Thyroid gland (tissue), 4 donors: ENCODE measurements around the gene SLC5A6. TPM values are rescaled to one million over a fixed set of nuclear protein-coding genes. Genes with fewer than 3 reads are reported as not detected.
A peak's percentile ranks its signal among the peaks of the same experiment; 100 is the strongest.

Experiments
- DNase-seq, 2 donors: peaks; one replicate each; pipeline ENCODE4 v3.0.0-alpha.2; 2019
- H3K27ac ChIP-seq, 3 donors: fragments of 200-600 bp; sonication (generic); 1 replicate in 2 of 3; 2 replicates in 1 of 3; pipeline ENCODE4 v1.5.1; 2016 to 2019; ENCODE audit warnings: mild to moderate bottlenecking in 1 of 3, moderate library complexity in 1 of 3
- H3K27me3 ChIP-seq: fragments of 200-600 bp; sonication (generic); one replicate; pipeline ENCODE4 v1.5.1; 2019
- H3K36me3 ChIP-seq, 2 donors: fragments of 200-600 bp; sonication (generic); one replicate each; pipeline ENCODE4 v1.5.1; 2016 to 2019
- H3K4me1 ChIP-seq, 2 donors: fragments of 200-600 bp; sonication (generic); one replicate each; pipeline ENCODE4 v1.5.1; 2017 to 2019
- H3K4me3 ChIP-seq, 3 donors: fragments of 200-600 bp; sonication (generic); replicated peaks in 1 of 3; 1 replicate in 2 of 3; 2 replicates in 1 of 3; pipeline ENCODE4 v1.5.1; 2016; ENCODE audit warnings: mild to moderate bottlenecking in 1 of 3
- H3K9me3 ChIP-seq: fragments of 200-600 bp; sonication (generic); one replicate; pipeline ENCODE4 v1.5.1; 2017
- CTCF ChIP-seq, 6 experiments: fragments of 200-600 bp in 3 of 6; fragments of 450-650 bp in 3 of 6; sonication (generic) in 3 of 6; IDR thresholded peaks; one replicate each; pipeline ENCODE4 v1.5.1; 2016 to 2019; ENCODE audit warnings: antibody characterized with exemption in 6 of 6, mild to moderate bottlenecking in 2 of 6, inconsistent platforms in 1 of 6, moderate library complexity in 1 of 6
- POLR2A ChIP-seq, 2 donors: fragments of 450-650 bp; IDR thresholded peaks; one replicate each; pipeline ENCODE4 v1.6.1; 2017; ENCODE audit warnings: antibody characterized with exemption in 2 of 2, mild to moderate bottlenecking in 2 of 2, moderate library complexity in 1 of 2
- WGBS, 2 donors: methylation state at CpG; one replicate each; pipeline ENCODE4 v1.1.5; 2017; 5-methylcytosine and 5-hydroxymethylcytosine counted together
- intact Hi-C: fragments of 100-400 bp; cut with DNase I; formaldehyde crosslinking; loops from one replicate; pipeline ENCODE4 v1.15.1; 2023
- total RNA-seq, 4 donors: library from RNA; depleted of rRNA; stranded (reverse); fragments of >200 nt; gene quantifications; one replicate each; pipeline ENCODE4 v1.2.3, GENCODE V29; 2016

The SLC5A6 gene
- total RNA-seq, 4 donors from 2014 or later, result 10.9 to 34.0 (median 22.0) TPM

DNA sequence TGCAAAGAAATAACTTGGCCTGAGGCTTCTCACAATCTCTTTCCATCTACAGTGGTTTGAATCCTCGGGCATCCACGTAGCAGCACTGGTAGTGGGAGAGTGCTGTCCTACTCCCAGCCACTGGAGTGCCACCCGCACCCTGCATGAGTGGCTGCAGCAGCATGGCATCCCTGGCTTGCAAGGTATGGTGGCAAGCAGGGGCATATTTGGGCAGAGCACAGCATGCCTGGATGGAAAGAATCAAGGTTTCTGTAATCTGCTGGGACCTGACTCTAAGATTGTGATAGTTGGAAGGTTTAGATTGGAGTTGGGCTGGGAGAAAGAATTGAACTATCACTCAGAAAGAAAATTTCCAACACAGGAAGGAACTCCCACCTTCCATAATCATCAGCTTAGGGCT, 9.1 kb upstream of the SLC5A6 start:
- Histone ChIP-seq H3K36me3 (peaks cover 24 to 35% of the 10 kb centered on the region in 2 donors), H3K27ac (no peak overlapping the region), H3K27me3 (no peaks in the 10 kb centered on the region), H3K4me3 (no peak overlapping the region), H3K9me3 (no peaks in the 10 kb centered on the region), H3K4me1 (peaks cover 9 to 11% of the 10 kb centered on the region in 2 donors)
- 85 to 87% methylated on average over 3 of the region's 3 CpGs for WGBS, 2 donors
- DNase-seq, result no peak
- intact Hi-C loops, result no loop called here
- TF ChIP-seq CTCF (IDR thresholded peaks at IDR 0.05) (no peak), POLR2A (IDR thresholded peaks at IDR 0.05) (no peak)

- 94 to 96% methylated on average over 7 of the region's 7 CpGs for WGBS, 2 donors
- intact Hi-C loops, result no loop called here
- Histone ChIP-seq H3K9me3 (no peaks in the 10 kb centered on the region), H3K4me3 (no peak overlapping the region), H3K27ac (no peak overlapping the region), H3K36me3 (peaks cover 16 to 33% of the 10 kb centered on the region in 2 donors), H3K4me1 (peaks cover 9 to 11% of the 10 kb centered on the region in 2 donors), H3K27me3 (no peaks in the 10 kb centered on the region)
- no peak for TF ChIP-seq POLR2A (IDR thresholded peaks at IDR 0.05)
- DNase-seq, result no peak
Observed at GRCh38 chr2:27220091-27220490, 8.0 kb upstream of the SLC5A6 start.

GRCh38 chr2:27219091-27219490, 7.0 kb upstream of the SLC5A6 start:
- H3K27ac ChIP-seq, result no peak overlapping the region
- H3K9me3 ChIP-seq, result no peaks in the 10 kb centered on the region
- no peak for DNase-seq
- TF ChIP-seq POLR2A (IDR thresholded peaks at IDR 0.05) (no peak), CTCF (IDR thresholded peaks at IDR 0.05) (no peak)
- H3K36me3 ChIP-seq, result peaks cover 7 to 23% of the 10 kb centered on the region in 2 donors
- H3K4me1 ChIP-seq, result peaks cover 9 to 11% of the 10 kb centered on the region in 2 donors
- 87 to 90% methylated on average over 2 of the region's 2 CpGs for WGBS, 2 donors
- no peaks in the 10 kb centered on the region for H3K27me3 ChIP-seq
- H3K4me3 ChIP-seq, result no peak overlapping the region
- intact Hi-C loops, result no loop called here

DNA sequence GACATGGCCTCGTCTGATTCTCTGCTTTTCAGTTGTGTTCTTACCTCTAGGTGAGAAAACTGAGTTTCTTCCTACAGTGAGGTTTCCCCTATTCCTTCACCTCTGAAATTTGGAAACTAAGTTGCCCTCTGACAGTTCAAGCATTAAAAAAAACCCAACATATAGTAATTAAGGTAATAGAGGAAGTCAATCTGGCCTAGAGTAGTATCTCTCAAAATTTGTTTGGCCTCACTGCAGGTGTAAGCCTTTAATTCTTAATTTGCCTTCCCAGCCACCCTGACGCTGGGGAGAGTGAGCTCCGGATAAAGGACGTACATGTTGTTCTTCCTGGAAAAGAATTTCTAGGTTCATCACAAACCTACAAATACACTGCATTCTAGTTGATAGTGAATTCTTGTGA, 6.5 kb upstream of the SLC5A6 start:
- 89 to 94% methylated on average over 4 of the region's 4 CpGs for WGBS, 2 donors
- Histone ChIP-seq H3K9me3 (no peaks in the 10 kb centered on the region), H3K27ac (no peak overlapping the region), H3K27me3 (no peaks in the 10 kb centered on the region), H3K4me1 (peaks cover 9 to 12% of the 10 kb centered on the region in 2 donors), H3K36me3 (peaks cover 3 to 19% of the 10 kb centered on the region in 2 donors), H3K4me3 (no peak overlapping the region)
- intact Hi-C loops, result no loop called here
- TF ChIP-seq POLR2A (IDR thresholded peaks at IDR 0.05) (no peak), CTCF (IDR thresholded peaks at IDR 0.05) (no peak)
- no peak for DNase-seq

GRCh38 chr2:27217173-27218121, 5.4 kb upstream of the SLC5A6 start, which contains the start of gene CAD:
Gene CAD (plus strand): TSS chr2:27217369. CDS start chr2:27217552, 183 bp downstream.
- peak; percentile 79 to 80 for DNase-seq
- Histone ChIP-seq H3K36me3 (peaks cover 0 to 12% of the 10 kb centered on the region in 2 donors), H3K4me1 (peaks cover 14 to 20% of the 10 kb centered on the region in 2 donors), H3K27ac (peak within 1 kb of the TSS in 2 of 3 donors; percentile 30 to 47), H3K4me3 (peak within 1 kb of the TSS; percentile 37 to 76 (median 64)), H3K9me3 (no peaks in the 10 kb centered on the region), H3K27me3 (no peaks in the 10 kb centered on the region)
- intact Hi-C loops, result no loop called here
- TF ChIP-seq CTCF (IDR thresholded peaks at IDR 0.05), result peak in 4 of 6 experiments; percentile 22 to 43 (median 34)
- peak in 1 of 2 donors; percentile 41 for TF ChIP-seq POLR2A (IDR thresholded peaks at IDR 0.05)
- WGBS, 2 donors, result 1 to 4% methylated on average over 35 to 40 of the region's 72 CpGs
